Ishikawa (cell line): ENCODE results near the gene RBM20.

Experiments used
- CEBPB ChIP-seq: IDR thresholded peaks from 2 replicates; pipeline ENCODE4 v1.6.1; 2012
- CREB1 ChIP-seq: IDR thresholded peaks from 2 replicates; pipeline ENCODE4 v1.6.1; 2012; ENCODE audit warnings: low read depth
- EGR1 ChIP-seq: IDR thresholded peaks from 2 replicates; pipeline ENCODE4 v1.6.1; 2012
- EP300 ChIP-seq: IDR thresholded peaks from 2 replicates; pipeline ENCODE4 v1.6.1; 2012; ENCODE audit warnings: borderline replicate concordance
- FOXM1 ChIP-seq: IDR thresholded peaks from 2 replicates; pipeline ENCODE4 v1.6.1; 2012; ENCODE audit warnings: low read depth, borderline replicate concordance
- NFIC ChIP-seq: IDR thresholded peaks from 2 replicates; pipeline ENCODE4 v1.6.1; 2012
- RAD21 ChIP-seq: IDR thresholded peaks from 2 replicates; pipeline ENCODE4 v1.6.1; 2012; ENCODE audit warnings: low read depth
- REST ChIP-seq: IDR thresholded peaks from 2 replicates; pipeline ENCODE4 v1.6.1; 2012; ENCODE audit warnings: low read depth, mild to moderate bottlenecking
- TAF1 ChIP-seq: IDR thresholded peaks from 2 replicates; pipeline ENCODE4 v1.6.1; 2012; ENCODE audit warnings: low read depth, mild to moderate bottlenecking
- TCF12 ChIP-seq: IDR thresholded peaks from 2 replicates; pipeline ENCODE4 v1.6.1; 2012; ENCODE audit warnings: low read depth
- TEAD4 ChIP-seq: IDR thresholded peaks from 2 replicates; pipeline ENCODE4 v1.6.1; 2012
- YY1 ChIP-seq: IDR thresholded peaks from 2 replicates; pipeline ENCODE4 v1.6.1; 2012; ENCODE audit warnings: low read depth
- ZBTB7A ChIP-seq: IDR thresholded peaks from 2 replicates; pipeline ENCODE4 v1.6.1; 2012; ENCODE audit warnings: low read depth
- TF ChIP-seq, protein P1 (sequence below): IDR thresholded peaks from 2 replicates; pipeline ENCODE4 v1.6.1; 2012
- TF ChIP-seq, protein P2 (sequence below): IDR thresholded peaks from 2 replicates; pipeline ENCODE4 v1.6.1; 2012

RBM20 gene

GRCh38 chr10:110636572-110636931 is 7.6 kb upstream of the RBM20 start:
- TF ChIP-seq TEAD4 (no peak), REST (no peak), YY1 (no peak)

GRCh38 chr10:110636932-110637557 is 7.1 kb upstream of the RBM20 start:
- peak; percentile 42; the same call in 1 of the 2 replicates for TF ChIP-seq TEAD4
- TF ChIP-seq, protein P1, sequence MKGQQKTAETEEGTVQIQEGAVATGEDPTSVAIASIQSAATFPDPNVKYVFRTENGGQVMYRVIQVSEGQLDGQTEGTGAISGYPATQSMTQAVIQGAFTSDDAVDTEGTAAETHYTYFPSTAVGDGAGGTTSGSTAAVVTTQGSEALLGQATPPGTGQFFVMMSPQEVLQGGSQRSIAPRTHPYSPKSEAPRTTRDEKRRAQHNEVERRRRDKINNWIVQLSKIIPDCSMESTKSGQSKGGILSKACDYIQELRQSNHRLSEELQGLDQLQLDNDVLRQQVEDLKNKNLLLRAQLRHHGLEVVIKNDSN, result peak; percentile 37; the same call in 1 of the 2 replicates
- no peak for TF ChIP-seq YY1

GRCh38 chr10:110637558-110638053 is 6.5 kb upstream of the RBM20 start:
- TF ChIP-seq RAD21 (no peak), CREB1 (no peak), EGR1 (no peak), FOXM1 (no peak), EP300 (no peak), TCF12 (no peak), NFIC (no peak), TEAD4 (no peak), REST (no peak), YY1 (no peak), ZBTB7A (no peak), CEBPB (no peak), TAF1 (no peak)
- TF ChIP-seq, protein P1, result no peak
- TF ChIP-seq, protein P2, sequence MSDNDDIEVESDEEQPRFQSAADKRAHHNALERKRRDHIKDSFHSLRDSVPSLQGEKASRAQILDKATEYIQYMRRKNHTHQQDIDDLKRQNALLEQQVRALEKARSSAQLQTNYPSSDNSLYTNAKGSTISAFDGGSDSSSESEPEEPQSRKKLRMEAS, result no peak

DNA sequence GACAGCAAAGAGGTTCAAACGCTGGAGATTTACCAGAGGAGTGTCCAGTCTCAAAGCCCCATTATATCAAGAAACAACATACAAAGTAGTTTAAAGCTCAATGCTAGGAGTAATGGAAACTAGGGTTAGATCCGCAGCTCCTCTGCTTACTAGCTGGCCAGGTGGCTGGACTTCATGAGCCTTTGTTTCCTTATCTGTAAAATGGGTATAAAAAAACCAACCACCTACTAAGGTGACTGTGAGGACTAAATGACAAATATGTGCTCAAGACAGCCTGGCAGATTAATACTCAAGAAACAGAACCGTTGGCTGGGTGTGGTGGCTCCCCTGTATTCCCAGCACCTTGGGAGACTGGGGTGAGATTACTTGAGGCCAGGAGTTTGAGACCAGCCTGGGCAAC is 5.8 kb upstream of the RBM20 start:
- TF ChIP-seq YY1 (no peak), EP300 (no peak), NFIC (no peak), TEAD4 (no peak), CEBPB (no peak), ZBTB7A (no peak), TCF12 (no peak), TAF1 (no peak), FOXM1 (no peak), RAD21 (no peak), EGR1 (no peak)
- TF ChIP-seq, protein P1, result no peak
- TF ChIP-seq, protein P2, result no peak

DNA sequence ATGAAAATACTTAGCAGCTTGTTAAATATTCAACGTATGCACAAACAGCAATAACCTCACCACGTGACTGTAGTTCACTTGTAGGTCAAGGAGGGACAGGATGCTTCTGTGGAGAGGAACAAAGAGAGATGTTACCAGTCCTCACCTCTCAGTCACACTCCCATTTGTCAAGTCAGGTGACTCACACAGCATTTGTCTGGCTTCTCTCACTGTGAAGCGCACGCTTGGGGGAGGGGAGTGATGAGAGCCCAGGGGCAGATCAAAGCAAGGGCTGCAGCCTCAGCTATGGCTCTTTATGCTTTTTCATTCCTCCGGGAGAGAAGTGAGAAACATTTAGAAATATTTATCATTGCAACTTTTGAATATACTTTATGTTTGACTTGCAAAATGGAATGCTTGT is 2.9 kb upstream of the RBM20 start:
- TF ChIP-seq, protein P2, result no peak
- TF ChIP-seq RAD21, result no peak
- no peak for TF ChIP-seq NFIC
- TF ChIP-seq, protein P1, result peak; percentile 75
